HG03135 (cell line): ENCODE data around the gene BTBD1.
"Not testable (repeated sequence)": the region's sequence is repeated elsewhere in the genome, so short reads cannot be mapped to it uniquely, and the experiment has no call there.

ENCODE experiments used
- ATAC-seq: cut with Tn5 transposase; IDR thresholded peaks from one replicate; pipeline ENCODE4 v1.9.1; 2021; ENCODE audit warnings: mild to moderate bottlenecking, moderate library complexity; ENCODE audit not compliant: unreplicated experiment

Gene BTBD1

GRCh38 chr15:83061680-83062079, 5.4 kb downstream of the BTBD1 start:
- no peak for ATAC-seq

GRCh38 chr15:83057696-83058376, 9.2 kb downstream of the BTBD1 start:
- ATAC-seq = no peak

- no peak for ATAC-seq
Measured at GRCh38 chr15:83057002-83057401, 10.1 kb downstream of the BTBD1 start.

GRCh38 chr15:83053151-83053550, 13.9 kb downstream of the BTBD1 start:
- ATAC-seq = no peak

GRCh38 chr15:83046558-83047127, 20.4 kb downstream of the BTBD1 start:
- no peak for ATAC-seq

- no peak for ATAC-seq
Measured at GRCh38 chr15:83044156-83044555, 22.9 kb downstream of the BTBD1 start.

GRCh38 chr15:83039206-83039605, 27.8 kb downstream of the BTBD1 start:
- no peak for ATAC-seq

- ATAC-seq = no peak
Measured at GRCh38 chr15:83036253-83036652, 30.8 kb downstream of the BTBD1 start.

GRCh38 chr15:83031234-83031633, 35.8 kb downstream of the BTBD1 start:
- not testable (repeated sequence) for ATAC-seq

GRCh38 chr15:83030021-83030420, 37.0 kb downstream of the BTBD1 start:
- ATAC-seq = no peak

- ATAC-seq = no peak
Measured at GRCh38 chr15:83018436-83018835, 48.6 kb downstream of the BTBD1 start.

GRCh38 chr15:83016906-83017305, 50.1 kb downstream of the BTBD1 start:
- no peak for ATAC-seq

- no peak for ATAC-seq
Measured at GRCh38 chr15:83015361-83015760, 51.7 kb downstream of the BTBD1 start.

GRCh38 chr15:83014205-83014653, 52.8 kb downstream of the BTBD1 start:
- ATAC-seq = no peak

- no peak for ATAC-seq
Measured at GRCh38 chr15:83012636-83013035, 54.4 kb downstream of the BTBD1 start.

- ATAC-seq = no peak
Measured at GRCh38 chr15:83012076-83012426, 55.0 kb downstream of the BTBD1 start.

- ATAC-seq = peak; percentile 86
Measured at GRCh38 chr15:83011271-83012075, 55.6 kb downstream of the BTBD1 start, which contains the start of gene C15orf40. C15orf40 (minus strand) TSS chr15:83011639; CDS start chr15:83011607, 32 bp downstream.

- peak; percentile 55 for ATAC-seq
Measured at GRCh38 chr15:83010709-83011270, 56.3 kb downstream of the BTBD1 start.

- ATAC-seq = not testable (repeated sequence)
Measured at GRCh38 chr15:83000672-83001031, 66.4 kb downstream of the BTBD1 start.

- ATAC-seq = peak; percentile 85
Measured at GRCh38 chr15:82999905-83000671, 67.0 kb downstream of the BTBD1 start.

- no peak for ATAC-seq
Measured at GRCh38 chr15:82999426-82999825, 67.6 kb downstream of the BTBD1 start.
